ENCODE results near the gene ATG5. TPM values are rescaled to one million over a fixed set of nuclear protein-coding genes. Genes with fewer than 3 reads are reported as not detected.

Gene ATG5
- polyA plus RNA-seq, 1 of the 3 experiments (the other 2 are of a cell fraction): 15.5 TPM

GRCh38 chr6:106159531-106159940 is 166.0 kb downstream of the ATG5 start (continued):
- no peak for TF ChIP-seq REST (IDR thresholded peaks at IDR 0.05; ENCODE audit: low read depth, low read length)
- TF ChIP-seq POLR2AphosphoS5 (IDR thresholded peaks at IDR 0.05; ENCODE audit: low read depth, low read length): no peak
- 0 out of 2 replicates have a peak, but pooled peaks have one; percentile 35 for TF ChIP-seq ELF1 (IDR thresholded peaks at IDR 0.05)
- TF ChIP-seq PBX3 (IDR thresholded peaks at IDR 0.05): peak; percentile 87
- TF ChIP-seq USF2 (IDR thresholded peaks at IDR 0.05; ENCODE audit: borderline replicate concordance, low read depth, low read length): no peak
- TF ChIP-seq NRF1 (IDR thresholded peaks at IDR 0.05; ENCODE audit: low read depth, low read length): no peak
- TF ChIP-seq CHD2 (IDR thresholded peaks at IDR 0.05; ENCODE audit: low read length, partially characterized antibody): no peak

GRCh38 chr6:106158816-106159215 is 166.7 kb downstream of the ATG5 start:
- Histone ChIP-seq H3K9me3 (no peaks in the 10 kb centered on the region), H3K9ac (peak overlapping the region; percentile 46), H3K4me2 (peak overlapping the region; percentile 43), H3F3A (replicated peaks; ENCODE audit: insufficient read depth) (peaks cover 8% of the 10 kb centered on the region), H3K79me2 (ENCODE audit: insufficient read depth) (no peaks in the 10 kb centered on the region), H3K27ac (ENCODE audit: low read depth in 2 of 2, low read length in 1 of 2) (peak overlapping the region in 1 of 2 experiments; percentile 76; a peak in 2 of 4 replicates), H3K4me1 (ENCODE audit: control insufficient read depth in 1 of 2, insufficient read depth in 2 of 2, low read depth in 1 of 2, low read length in 1 of 2) (peaks cover 9 to 23% of the 10 kb centered on the region in 2 experiments; a peak in 3 of 4 replicates), H2AFZ (ENCODE audit: low read depth) (no peak overlapping the region), H3K36me3 (replicated peaks in 1 of 2; ENCODE audit: control insufficient read depth in 1 of 2, insufficient read depth in 2 of 2, low read length in 1 of 2) (no peaks in the 10 kb centered on the region), H3K4me3 (ENCODE audit: low read depth in 2 of 2, low read length in 1 of 2) (no peak overlapping the region), H4K20me1 (ENCODE audit: insufficient read depth) (no peaks in the 10 kb centered on the region), H3K27me3 (ENCODE audit: insufficient read depth) (no peaks in the 10 kb centered on the region), H3K9me2 (no peaks in the 10 kb centered on the region)
- no peak for TF ChIP-seq FOSL2 (IDR thresholded peaks at IDR 0.05; ENCODE audit: borderline replicate concordance, low read depth)
- 0 out of 2 replicates have a peak, but pooled peaks have one; percentile 4 for TF ChIP-seq JUND (IDR thresholded peaks at IDR 0.05)
- ChIA-PET POLR2A (no interaction called here), CTCF (interaction anchor here (1.4 kb wide), 1 partner anchor 34 kb away, joined by 3 read pairs; no protein-coding TSS in a partner anchor)
- 60% methylated on average over 1 of the region's 1 CpG for WGBS (ENCODE audit: low lambda C conversion rate)
- DNase-seq: no peak

- H3K9ac ChIP-seq: no peak overlapping the region
- no peaks in the 10 kb centered on the region for H3K36me3 ChIP-seq (replicated peaks in 1 of 2; ENCODE audit: control insufficient read depth in 1 of 2, insufficient read depth in 2 of 2, low read length in 1 of 2)
- no peaks in the 10 kb centered on the region for H4K20me1 ChIP-seq (ENCODE audit: insufficient read depth)
- CTCF ChIA-PET: interaction anchor here (1.1 kb wide), 1 partner anchor 144 kb away, joined by 3 read pairs; no protein-coding TSS in a partner anchor
- WGBS (ENCODE audit: low lambda C conversion rate): 89% methylated on average over 3 of the region's 3 CpGs
- H3K79me2 ChIP-seq (ENCODE audit: insufficient read depth): no peaks in the 10 kb centered on the region
- POLR2A ChIA-PET: no interaction called here
- no peak overlapping the region for H3K4me2 ChIP-seq
- H2AFZ ChIP-seq (ENCODE audit: low read depth): no peak overlapping the region
- H3K27ac ChIP-seq (ENCODE audit: low read depth in 2 of 2, low read length in 1 of 2): no peak overlapping the region
- no peaks in the 10 kb centered on the region for H3K9me2 ChIP-seq
- H3F3A ChIP-seq (replicated peaks; ENCODE audit: insufficient read depth): peaks cover 8% of the 10 kb centered on the region
- H3K27me3 ChIP-seq (ENCODE audit: insufficient read depth): no peaks in the 10 kb centered on the region
- H3K4me1 ChIP-seq (ENCODE audit: control insufficient read depth in 1 of 2, insufficient read depth in 2 of 2, low read depth in 1 of 2, low read length in 1 of 2): peaks cover 9 to 15% of the 10 kb centered on the region in 2 experiments; a peak in 3 of 4 replicates
- no peak for DNase-seq
- no peak overlapping the region for H3K4me3 ChIP-seq (ENCODE audit: low read depth in 2 of 2, low read length in 1 of 2)
- no peaks in the 10 kb centered on the region for H3K9me3 ChIP-seq
- TF ChIP-seq GABPA (IDR thresholded peaks at IDR 0.05; ENCODE audit: low read depth) (no peak), RXRA (IDR thresholded peaks at IDR 0.05; ENCODE audit: borderline replicate concordance, low read depth) (no peak), TEAD4 (IDR thresholded peaks at IDR 0.05; ENCODE audit: borderline replicate concordance, insufficient read depth) (no peak), RFX5 (IDR thresholded peaks at IDR 0.05; ENCODE audit: low read length) (no peak), JUND (IDR thresholded peaks at IDR 0.05) (no peak), POLR2AphosphoS5 (IDR thresholded peaks at IDR 0.05; ENCODE audit: low read depth, low read length) (no peak), FOXJ3 (CRISPR knock-in tag; IDR thresholded peaks at IDR 0.05) (no peak), MXI1 (IDR thresholded peaks at IDR 0.05; ENCODE audit: low read depth, low read length) (no peak), REST (IDR thresholded peaks at IDR 0.05; ENCODE audit: low read depth, low read length) (no peak), CHD2 (IDR thresholded peaks at IDR 0.05; ENCODE audit: low read length, partially characterized antibody) (no peak), MAX (IDR thresholded peaks at IDR 0.05; ENCODE audit: low read depth) (no peak)
Observed at GRCh38 chr6:106156863-106157262, 168.7 kb downstream of the ATG5 start.

Data from SK-N-SH (cell line).